NCI-H2196 treated with DMSO at 0.1 percent for 48 hours (cell line): ENCODE results near the gene HRAS.
A peak's percentile ranks its signal among the peaks of the same experiment; 100 is the strongest.

Experiments used
- DNase-seq: peaks from one replicate; lab custom pipeline; 2025; ENCODE audit not compliant: unreplicated experiment; lab: John Stamatoyannopoulos, UW

HRAS gene

DNA sequence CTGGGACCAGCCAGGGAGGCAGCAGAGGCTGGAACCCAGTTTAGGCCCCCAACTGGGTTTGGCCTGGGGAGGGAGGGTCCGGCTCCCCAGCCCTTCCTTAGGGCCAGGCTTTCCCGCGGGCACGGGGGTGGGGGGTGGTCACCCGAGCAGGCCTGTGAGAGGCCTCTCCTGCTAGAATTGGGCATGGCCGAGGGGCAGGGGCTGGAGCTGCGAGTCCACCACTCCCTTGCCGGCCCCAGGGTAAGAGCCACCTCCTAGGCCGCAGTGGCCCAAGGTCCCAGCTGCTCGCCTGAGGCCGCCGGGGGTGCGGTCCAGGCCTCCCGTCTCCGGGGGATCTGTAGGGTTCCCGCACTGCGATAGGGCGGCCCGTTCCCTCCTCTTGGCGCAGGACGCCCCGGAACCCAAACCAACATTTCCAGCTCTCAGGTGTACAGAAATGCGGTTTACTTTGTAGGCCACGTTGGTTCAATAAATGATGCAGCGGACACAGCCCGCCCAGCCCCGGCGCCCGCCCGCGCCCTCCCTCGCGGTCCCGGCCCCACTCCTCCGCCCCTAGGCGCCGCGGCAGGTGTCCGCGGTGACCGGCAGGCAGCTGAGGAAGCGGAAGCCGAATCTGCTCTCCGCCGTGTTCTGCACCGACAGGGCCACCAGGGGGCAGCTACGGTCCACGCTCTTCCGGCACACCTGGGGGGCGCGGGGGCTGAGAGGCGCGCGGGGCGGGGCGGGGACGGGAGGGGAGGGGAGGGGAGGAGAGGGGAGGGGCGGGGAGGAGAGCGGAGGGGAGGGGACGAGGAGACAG, 19.3 kb upstream of the HRAS start:
- peak; percentile 81 for DNase-seq

DNA sequence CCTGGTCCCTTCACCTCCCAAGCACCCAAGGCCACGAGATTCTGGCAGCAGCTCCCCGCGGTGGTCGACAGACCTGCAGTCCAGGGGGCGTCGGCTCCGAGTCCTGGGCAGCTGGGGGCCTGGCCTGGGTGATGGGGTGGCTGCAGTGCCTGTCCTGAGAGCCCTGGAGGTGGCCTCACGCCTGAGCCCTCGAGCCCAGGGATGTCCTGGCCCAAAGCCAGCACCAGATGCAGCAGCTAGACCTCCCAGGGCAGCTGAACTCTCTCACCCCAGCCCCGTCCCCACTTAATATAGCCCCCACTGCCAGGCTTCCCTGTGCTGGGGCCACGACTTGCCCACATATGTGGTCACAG, 18.6 kb upstream of the HRAS start:
- no peak for DNase-seq

DNA sequence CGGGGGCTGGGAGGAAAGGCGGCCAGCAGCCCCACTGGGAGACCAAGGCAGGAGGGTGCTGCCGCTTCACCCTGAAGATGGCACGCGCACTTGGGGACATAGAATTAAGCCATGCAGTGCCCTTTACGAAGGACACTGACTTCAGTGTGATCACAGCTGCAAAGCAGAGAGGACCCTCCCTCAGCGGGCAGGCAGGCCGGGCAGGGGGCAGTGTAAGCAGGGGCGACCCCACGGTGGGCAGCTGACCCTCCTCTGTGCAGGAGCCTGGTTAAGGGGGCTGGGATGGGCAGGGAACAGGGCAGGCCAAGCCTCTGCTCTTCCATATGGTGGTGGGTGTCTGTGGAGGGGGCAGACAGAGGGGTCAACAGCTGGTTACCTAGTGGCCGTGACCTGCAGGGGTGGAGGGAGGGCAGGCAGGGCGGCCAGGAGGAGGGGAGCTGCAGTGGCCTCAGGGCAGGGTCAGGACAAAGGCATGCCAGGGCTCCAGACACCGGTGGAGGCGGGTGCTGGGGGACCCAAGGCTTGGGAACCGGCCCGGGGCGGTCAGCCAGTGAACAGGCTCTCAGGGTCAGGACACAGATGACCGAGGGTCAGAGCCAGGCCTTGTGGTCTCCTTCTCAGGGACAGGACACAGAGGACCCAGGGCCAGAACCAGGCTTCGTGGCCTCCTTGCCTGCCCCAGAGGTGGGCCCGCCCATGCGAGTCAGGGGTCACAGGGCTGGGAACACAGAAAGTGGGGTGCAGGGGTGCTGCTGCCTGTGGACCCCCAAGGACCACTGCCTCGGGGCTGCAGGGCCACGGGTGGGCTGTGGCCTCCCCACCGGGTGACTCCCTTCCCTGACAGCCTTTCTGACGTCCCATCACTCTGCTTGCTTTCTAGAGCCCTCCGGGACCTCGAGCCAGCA, 18.0 kb upstream of the HRAS start:
- DNase-seq, result no peak

DNA sequence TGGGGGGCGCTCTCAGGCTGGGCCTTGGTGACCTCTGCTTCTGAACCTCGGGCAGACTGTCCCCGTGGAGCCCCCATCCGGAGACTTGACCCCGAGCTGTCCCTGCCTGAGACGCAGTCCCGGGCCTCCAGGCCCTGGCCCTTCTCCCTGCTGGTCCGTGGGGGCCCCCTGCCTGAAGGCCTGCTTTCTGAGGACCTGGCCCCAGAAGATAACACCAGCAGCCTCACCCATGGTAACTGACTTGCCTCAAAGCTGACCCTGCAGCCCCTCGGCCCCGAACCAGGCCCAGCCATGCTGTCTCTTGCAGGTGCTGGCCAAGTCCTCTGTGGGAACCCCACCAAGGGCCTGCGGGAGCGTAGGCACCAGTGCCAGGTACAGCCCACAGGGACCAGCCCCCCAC, 16.2 kb upstream of the HRAS start:
- no peak for DNase-seq

DNA sequence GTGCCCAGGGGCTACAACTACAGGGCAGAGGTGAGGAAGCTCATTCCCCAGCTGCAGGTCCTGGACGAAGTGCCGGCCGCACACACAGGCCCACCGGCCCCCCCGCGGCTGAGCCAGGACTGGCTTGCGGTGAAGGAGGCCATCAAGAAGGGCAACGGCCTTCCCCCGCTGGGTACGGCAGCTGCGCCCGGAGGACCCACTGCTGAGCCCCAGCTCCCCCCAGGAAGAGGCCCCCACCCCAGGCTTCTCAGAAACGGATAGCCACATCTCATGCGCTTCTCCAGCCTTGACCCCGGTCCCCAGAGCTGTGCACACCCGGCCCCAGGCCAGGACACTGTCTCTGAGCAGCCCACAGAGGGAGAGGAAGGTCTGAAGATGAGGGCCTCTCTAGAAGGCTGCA, 15.8 kb upstream of the HRAS start:
- no peak for DNase-seq

DNA sequence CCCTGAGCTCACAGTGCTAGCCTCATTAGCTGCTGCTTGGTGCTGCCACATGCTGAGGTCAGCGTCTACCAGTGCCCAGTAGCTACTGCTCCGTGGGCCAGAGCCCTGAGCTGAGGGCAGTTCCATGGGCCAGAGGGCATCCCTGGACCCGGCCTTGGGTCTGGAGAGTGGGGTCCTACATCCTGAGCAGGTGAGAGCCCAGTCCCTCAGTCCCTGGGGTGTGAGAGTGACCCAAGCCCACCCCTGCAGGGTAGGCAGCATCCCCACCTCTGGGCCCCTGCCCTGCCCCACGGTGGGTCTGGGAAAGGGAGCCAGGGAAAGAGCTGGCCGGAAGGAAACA, 15.3 kb upstream of the HRAS start:
- no peak for DNase-seq

DNA sequence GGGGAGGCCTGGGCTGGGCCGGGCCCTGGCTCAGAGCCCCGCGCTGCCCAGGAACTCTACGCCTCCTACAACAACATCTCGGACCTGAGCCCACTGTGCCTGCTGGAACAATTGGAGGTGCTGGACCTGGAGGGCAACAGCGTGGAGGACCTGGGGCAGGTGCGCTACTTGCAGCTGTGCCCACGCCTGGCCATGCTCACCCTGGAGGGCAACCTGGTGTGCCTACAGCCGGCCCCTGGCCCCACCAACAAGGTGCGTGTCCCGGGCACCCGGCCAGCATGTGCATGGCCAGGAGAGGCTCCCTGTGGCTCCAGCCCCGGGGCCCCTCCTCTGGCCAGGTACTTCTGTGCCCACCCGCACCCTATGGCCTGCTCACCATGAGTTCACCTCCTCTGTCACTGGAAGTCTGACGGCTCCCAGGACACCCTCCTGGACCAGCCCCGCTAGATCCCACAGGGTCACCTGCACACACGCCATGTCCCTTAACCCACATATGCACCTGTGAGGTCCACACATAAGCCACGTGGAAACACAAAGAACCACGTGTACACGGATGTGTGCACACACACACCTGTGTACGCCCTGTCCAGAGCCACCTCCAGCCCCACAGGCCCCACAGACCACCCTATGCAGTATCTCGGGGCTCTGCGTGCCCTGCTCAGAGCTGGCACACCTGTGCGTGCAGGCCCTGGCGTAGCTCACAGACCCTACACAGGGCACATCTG, 14.8 kb upstream of the HRAS start:
- DNase-seq, result no peak

DNA sequence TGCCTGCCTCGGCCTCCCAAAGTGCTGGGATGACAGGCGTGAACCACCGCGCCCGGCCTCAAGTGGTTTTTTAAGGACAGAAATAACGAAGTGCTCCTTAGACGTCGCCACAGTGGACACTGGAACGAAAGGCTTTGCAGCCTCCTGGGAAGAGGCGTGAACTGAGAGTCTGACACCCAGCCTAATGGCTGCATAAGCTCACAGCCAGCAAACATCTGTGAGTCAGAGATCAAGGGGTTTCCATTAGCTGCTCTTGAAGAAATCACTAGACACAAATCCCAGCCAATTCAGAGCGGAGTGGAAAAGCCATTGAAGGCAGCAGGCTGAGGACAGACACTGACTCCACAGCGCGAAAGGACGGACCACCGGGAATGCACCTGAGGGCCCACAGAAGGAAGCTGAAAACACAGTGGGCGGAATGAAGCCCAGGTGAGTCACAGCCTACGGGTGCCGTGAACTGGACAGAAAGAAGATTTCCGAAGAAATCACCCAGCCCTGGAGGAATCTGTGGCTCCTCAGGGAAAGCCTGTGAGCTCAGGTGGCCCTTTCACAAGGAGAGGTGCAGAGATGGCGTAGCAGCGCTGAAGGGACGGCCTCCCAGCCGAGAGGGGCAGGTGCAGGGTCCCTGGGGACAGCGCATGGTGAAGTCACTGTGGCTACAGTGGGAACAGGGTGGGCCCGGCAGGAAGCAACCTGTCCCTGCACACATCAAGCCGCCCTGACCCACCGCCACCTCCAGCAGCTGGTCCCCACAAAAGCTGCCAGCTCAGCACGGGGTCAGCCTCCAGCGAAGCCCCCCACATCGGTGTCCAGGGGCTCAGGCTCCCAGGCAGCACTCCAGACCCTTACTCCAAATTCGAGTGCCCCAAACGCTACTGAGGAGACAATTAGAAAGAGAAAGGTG, 13.6 kb upstream of the HRAS start:
- DNase-seq, result no peak

DNA sequence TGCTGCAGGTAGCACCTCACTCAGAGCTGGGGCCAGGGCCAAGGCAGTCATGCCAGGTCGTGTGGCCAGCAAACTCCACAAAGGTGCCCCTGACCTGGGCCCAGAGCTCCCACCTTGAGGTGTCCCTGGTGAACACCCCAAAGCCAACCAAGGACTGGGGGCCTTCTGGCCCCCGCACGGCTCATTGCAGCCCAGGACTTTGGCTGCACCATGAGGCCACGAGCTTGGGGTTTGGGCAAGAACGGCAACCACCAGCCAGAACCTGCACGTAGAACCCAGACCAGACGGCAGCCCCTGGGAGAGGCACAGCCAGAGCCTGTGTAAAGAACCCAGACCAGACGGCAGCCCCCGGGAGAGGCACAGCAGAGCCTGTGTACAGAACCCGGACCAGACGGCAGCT, 9.8 kb upstream of the HRAS start:
- DNase-seq, result no peak

DNA sequence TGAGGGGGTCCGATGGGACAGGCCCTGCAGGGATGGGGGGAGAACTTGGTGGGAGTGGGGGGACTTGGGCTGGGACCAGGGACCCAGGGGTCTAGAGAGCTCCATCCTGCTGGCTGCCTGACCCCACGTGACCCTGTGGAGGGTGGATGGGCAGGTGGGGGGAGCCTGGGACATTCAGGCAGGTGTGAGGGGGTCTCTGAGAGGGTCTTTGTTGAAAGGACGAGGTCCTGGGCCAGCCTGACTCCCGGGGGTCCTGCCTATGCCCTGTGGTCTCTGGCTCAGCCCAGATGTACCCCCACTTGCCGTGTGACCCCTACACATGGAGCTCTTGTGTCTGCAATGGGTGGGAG, 9.4 kb upstream of the HRAS start:
- DNase-seq, result no peak

DNA sequence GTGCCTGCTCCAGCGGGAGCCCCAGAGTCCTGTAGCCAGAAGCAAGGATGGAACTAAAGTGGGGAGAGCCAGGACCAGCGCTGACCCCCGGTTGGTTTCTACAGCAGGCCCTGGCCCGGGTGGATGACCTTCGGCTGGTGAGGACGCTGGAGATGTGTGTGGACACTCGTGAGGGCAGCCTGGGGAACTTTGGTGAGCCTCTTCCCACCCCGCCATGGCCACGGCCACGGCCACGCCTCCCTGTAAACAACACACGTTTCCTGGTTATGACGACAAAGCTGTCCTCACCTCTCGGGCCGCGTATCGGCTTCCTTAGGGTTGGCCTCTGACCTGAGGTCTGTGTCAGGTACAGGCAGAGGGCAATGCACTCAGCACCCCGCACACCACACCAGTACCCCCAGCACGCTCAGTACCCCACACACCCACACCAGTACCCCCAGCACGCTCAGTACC, 6.1 kb upstream of the HRAS start:
- DNase-seq, result no peak

DNA sequence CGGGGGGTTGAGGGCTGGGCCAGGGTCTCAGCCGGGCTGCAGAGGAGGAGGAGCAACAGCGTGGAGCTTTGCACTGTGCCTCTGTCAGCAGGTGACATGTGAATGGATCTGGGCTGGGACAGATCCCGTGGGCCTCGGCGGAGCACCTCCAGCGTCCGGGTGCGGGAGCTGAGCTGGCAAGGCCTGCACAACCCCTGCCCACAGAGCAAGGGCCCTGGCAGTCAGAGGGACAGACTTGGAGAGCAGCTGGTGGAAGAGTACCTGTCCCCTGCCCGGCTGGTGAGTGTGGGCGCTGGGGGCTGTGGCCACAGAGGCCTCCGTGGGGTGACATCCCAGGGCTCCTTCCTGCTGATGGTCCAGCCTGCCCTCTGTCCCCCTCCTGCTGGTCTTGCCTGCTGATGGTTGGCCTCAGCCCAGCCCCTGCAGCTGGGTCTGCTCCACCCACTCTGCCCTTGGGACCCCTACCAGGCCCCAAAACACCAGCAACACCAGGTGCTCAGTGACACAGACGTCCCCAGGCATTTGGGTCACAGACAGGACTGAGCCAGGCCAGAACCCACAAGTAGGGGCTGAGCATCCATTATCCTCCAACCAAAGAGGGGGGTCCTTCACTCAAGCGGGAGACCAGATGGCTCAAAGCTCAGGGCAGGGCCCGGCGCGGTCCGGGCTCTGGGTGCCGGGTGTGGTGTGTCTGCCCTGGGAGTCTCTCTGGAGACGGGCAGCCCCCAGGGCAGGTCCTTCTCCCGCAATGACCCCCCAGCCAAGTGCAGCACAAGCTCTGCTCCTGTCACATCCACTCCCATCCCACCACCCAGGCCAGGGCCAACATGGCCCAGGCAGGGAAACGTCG, 5.4 kb upstream of the HRAS start:
- no peak for DNase-seq

DNA sequence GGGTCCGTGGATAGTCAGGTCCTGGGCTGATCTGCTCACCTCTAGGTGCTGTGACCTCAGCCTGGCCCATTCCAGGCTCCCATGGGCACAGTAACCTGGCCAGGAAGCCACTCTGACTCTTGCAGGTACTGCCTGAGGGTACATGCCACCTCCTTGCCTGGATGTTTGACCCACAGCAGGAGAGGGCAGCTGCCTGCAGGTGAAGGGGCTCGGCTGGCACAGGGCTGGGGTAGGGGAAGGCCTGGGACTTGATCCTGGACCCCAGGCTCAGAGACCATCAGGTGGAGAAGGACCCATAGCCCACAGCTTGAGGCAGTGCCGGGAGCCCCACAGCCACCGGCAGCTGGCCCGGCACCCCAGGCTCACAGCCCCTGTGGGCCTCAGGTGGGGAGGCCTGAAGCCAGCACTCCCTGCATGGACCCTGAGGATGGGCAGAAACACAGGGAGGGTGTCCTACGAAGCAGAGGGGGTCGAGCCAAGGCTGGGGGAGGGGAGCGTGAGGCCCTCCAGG, 4.7 kb upstream of the HRAS start:
- DNase-seq, result no peak

DNA sequence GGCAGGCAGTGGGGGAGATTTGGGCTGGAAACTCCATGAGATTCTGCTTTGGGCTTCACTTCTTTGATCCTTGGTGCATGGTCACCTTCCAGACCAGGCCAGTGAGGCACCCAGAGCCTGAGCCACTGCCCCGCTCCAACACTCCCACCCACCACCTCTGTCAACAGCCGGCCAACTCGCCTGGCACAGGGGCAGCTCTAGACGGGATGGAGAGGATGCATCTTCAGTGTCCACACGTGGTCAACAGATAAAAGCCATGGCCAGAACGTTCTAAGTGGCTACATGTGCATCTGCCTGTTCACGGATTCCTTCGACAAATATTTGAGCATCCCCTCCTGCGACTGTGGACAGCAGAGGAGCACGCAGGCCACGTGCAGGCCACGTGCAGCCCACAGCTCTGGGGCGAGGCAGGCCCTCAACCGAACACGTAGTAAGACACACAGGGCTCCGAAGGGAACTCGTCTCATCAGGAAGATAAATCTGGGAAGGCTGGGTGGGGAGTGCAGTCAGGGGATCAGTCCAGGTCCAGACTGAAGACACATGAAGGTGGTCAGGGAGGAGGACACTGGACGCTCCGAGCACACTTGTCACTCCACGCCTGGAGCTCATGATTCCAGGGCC, 3.2 kb upstream of the HRAS start:
- no peak for DNase-seq

DNA sequence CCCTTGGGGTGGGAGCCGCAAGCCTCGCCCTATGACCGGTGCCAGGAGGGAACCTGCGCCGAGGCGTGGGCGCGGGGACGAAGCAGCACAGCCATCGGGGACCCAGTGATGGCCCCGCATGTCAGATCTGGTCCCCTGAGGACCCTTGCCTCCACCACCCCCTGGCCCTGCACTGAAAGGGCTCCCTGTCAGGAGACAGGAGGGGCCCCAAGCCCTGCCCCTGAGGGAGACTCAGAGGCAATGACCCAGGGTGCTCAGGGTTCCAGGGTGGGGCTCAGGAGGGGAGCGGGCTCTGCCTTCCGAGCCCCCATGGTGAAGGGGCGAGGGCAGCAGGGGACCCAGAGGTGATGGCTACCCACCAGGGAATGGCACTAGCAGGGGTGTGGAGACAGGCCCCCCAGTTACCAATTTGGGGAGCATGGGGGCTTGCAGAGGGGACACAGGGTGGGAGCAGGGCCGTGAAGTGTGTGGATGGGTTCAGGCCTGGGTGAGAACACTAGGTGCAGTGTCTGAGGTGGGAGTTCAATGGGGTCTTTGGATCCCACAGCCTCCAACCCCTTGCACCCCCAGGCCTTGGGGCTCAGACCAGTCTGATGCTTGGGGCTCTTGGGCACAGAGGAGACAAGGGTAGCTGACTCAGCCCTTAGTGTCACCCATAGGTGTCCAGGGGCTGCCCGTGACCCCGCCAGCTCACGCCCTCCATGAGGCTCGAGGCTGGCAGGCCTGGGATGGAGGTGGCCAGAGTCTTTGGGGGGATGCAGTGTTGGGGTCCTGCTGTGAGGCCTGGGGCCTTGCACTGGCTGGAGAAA, 2.5 kb upstream of the HRAS start:
- no peak for DNase-seq

DNA sequence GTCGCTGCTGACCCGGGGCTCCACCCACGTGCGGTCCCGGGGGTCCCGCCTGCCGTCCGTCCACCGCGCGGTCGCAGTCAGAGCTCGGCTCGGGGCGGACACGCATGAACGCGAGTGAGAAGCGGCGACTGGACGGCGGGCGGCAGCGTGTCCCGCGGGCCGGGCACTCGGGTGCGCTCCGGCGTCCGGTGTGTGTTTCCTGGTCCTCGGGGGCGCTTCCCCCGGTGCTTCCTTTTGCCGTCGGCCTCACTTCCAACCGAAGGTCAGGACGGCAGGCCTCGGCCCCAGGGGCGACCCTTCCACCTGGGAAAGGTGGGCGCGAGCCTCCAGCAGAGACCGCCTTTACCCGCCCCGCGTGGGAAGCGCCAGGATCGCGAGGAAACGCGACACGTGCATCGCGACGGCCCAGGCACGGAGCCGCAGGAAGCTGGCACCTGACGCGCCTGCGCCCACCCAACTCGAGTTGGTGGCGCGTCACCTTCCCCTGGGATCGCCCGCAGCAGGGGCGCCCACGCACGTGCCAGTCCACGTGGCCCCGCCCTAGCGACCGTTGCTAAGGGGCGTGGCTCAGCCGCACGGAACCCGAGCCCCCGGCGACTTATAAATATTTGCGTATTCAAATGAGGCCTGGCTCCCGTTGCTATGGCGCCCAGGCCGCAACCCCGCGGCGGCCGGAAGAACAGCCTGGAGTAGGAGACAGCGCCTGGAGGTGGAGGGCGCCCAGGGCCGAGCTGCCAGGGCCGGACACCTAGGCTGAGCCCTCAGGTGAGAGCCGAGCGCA, 1.7 kb upstream of the HRAS start, which contains the start of gene LRRC56:
TSS of gene LRRC56 (plus strand) at position 687 of the 781 bp plus-strand sequence. CDS start 3,158 bp downstream, outside the sequence.
- peak; percentile 72 for DNase-seq

DNA sequence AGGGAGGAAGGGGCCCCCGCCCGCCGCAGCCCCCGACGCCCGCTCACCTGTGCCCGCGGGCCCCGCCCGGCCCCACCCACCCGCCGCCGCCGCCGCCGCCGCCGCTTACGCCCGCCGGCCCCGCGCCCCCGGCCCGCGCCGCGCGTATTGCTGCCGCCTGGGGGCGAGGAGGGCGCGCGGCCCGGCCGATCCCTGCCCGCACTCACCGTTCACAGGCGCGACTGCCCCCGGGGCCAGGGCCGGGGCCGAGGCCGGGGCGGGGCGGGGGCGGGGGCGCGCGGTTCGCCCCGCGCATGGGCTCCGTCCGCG, 212 bp downstream of the HRAS start:
- DNase-seq, result no peak
